GM21576 (cell line): ENCODE data around the gene LAIR1.
"Not testable (repeated sequence)": the region's sequence is repeated elsewhere in the genome, so short reads cannot be mapped to it uniquely, and the experiment has no call there.

Experiments used
- ATAC-seq: cut with Tn5 transposase; IDR thresholded peaks from one replicate; pipeline ENCODE4 v1.9.1; 2021; ENCODE audit warnings: mild to moderate bottlenecking, moderate library complexity; ENCODE audit not compliant: unreplicated experiment

Gene LAIR1

GRCh38 chr19:54343868-54344267, 20.9 kb downstream of the LAIR1 start:
- ATAC-seq: no peak

- ATAC-seq: no peak
These were observed 23.4 kb downstream of the LAIR1 start for GRCh38 chr19:54341295-54341694.

GRCh38 chr19:54339646-54340358, 24.9 kb downstream of the LAIR1 start:
- no peak for ATAC-seq

GRCh38 chr19:54338521-54338920, 26.2 kb downstream of the LAIR1 start:
- ATAC-seq: no peak

- ATAC-seq: no peak
These were observed 26.9 kb downstream of the LAIR1 start for GRCh38 chr19:54337858-54338230.

GRCh38 chr19:54336893-54337857, 27.6 kb downstream of the LAIR1 start:
- no peak for ATAC-seq

GRCh38 chr19:54335979-54336892, 28.5 kb downstream of the LAIR1 start:
- ATAC-seq: no peak

GRCh38 chr19:54335164-54335563, 29.6 kb downstream of the LAIR1 start:
- no peak for ATAC-seq

- no peak for ATAC-seq
These were observed 31.0 kb downstream of the LAIR1 start for GRCh38 chr19:54333586-54334298.

- no peak for ATAC-seq
These were observed 32.6 kb downstream of the LAIR1 start for GRCh38 chr19:54332149-54332548.

- no peak for ATAC-seq
These were observed 33.1 kb downstream of the LAIR1 start for GRCh38 chr19:54331626-54332025.

GRCh38 chr19:54329476-54330165, 35.1 kb downstream of the LAIR1 start:
- no peak for ATAC-seq

GRCh38 chr19:54328781-54329180, 36.0 kb downstream of the LAIR1 start:
- ATAC-seq: not testable (repeated sequence)

- ATAC-seq: no peak
These were observed 39.1 kb downstream of the LAIR1 start for GRCh38 chr19:54325631-54326030.

- no peak for ATAC-seq
These were observed 39.5 kb downstream of the LAIR1 start for GRCh38 chr19:54325194-54325621.

- ATAC-seq: no peak
These were observed 40.7 kb downstream of the LAIR1 start for GRCh38 chr19:54324071-54324470.

- ATAC-seq: not testable (repeated sequence)
These were observed 41.8 kb downstream of the LAIR1 start for GRCh38 chr19:54322934-54323333.

- ATAC-seq: not testable (repeated sequence)
These were observed 42.4 kb downstream of the LAIR1 start for GRCh38 chr19:54322295-54322694.

GRCh38 chr19:54319892-54320670, 44.6 kb downstream of the LAIR1 start:
- no peak for ATAC-seq
